Stimulated activated CD4-positive, alpha-beta T cell treated with anti-CD3 and anti-CD28 coated beads, Interleukin-1b, Interleukin-23, amount 100 ng/mL, for 48 hours (primary cell): ENCODE measurements around the gene LOC101059915.
"Not testable (repeated sequence)": the region's sequence is repeated elsewhere in the genome, so short reads cannot be mapped to it uniquely, and the experiment has no call there.

Experiments used
- DNase-seq: peaks from one replicate; pipeline ENCODE4 v3.0.0-alpha.2; 2020

LOC101059915 gene

DNA sequence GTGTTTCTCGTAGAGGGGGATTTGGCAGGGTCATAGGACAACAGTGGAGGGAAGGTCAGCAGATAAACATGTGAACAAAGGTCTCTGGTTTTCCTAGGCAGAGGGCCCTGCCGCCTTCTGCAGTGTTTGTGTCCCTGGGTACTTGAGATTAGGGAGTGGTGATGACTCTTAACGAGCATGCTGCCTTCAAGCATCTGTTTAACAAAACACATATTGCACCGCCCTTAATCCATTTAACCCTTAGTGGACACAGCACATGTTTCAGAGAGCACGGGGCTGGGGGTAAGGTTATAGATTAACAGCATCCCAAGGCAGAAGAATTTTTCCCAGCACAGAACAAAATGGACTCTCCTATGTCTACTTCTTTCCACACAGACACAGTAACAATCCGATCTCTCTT, 22.9 kb upstream of the LOC101059915 start:
- DNase-seq: not testable (repeated sequence)

- DNase-seq: no peak
Measured at GRCh38 chrX:71650333-71650969, 16.9 kb upstream of the LOC101059915 start.

DNA sequence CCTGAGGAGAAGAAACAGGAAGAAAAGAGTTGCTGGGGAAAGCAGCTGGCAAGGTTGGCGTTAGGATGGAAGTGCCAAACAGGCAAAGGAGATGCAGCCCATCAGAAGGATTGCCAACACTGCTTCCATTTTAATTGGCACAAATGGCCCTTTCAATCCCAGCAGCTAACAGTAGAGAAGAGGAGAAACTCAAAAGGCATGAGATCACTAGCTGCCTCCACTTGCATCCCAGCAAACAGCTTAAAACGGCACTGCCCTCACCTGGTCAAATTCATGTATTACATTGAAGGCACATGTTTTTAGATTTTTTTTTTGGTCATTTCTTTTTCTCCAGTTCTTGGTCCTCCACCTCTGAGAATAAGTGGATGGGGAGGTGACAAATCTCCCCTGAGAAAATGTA, 14.9 kb upstream of the LOC101059915 start:
- DNase-seq: peak; percentile 45

GRCh38 chrX:71653344-71653743, 14.0 kb upstream of the LOC101059915 start:
- no peak for DNase-seq

- DNase-seq: no peak
Measured at GRCh38 chrX:71657267-71657666, 10.1 kb upstream of the LOC101059915 start.

DNA sequence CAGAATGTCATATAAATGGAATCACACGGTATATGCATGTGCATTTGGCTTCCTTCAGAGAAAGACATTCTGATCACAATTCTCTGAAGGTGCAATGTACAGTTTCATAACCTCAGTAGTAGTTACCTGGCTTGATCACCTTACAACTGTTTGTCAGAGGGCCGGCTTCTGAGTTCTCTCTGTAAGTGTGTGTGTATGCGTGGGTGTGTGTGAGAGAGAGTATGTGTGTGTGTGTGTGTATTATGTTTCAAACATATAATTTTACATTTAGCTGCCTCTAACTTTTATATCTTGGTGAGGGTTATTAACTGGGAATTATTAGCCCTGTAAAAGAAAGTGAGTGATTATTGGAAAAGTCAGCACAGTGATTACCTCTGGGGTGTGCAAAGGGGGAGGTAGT, 8.0 kb upstream of the LOC101059915 start:
- DNase-seq: no peak

- DNase-seq: no peak
Measured at GRCh38 chrX:71659959-71660358, 7.4 kb upstream of the LOC101059915 start.

- DNase-seq: no peak
Measured at GRCh38 chrX:71660562-71661416, 6.6 kb upstream of the LOC101059915 start.

GRCh38 chrX:71661919-71662318, 5.4 kb upstream of the LOC101059915 start:
- no peak for DNase-seq

DNA sequence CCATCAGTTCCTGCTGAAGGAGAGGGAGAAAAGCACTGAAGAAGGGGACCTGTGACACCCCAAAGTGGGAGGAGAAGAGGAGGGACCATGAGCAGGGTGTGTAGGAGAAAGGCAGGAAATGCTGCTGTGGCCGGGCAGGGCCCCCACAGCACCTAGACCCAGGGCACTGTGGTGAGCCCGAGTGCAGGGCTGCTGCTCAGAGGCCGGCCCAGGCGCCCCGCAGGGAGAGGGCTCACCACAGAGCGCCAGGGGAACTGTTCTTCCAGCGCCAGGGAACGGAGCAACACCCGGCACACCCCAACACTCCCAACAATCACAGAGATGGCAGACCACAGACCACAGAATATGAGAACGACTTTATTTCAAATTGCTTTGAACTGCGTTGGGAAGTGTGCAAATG, 4.7 kb upstream of the LOC101059915 start:
- DNase-seq: not testable (repeated sequence)

- peak; percentile 68 for DNase-seq
Measured at GRCh38 chrX:71663238-71663637, 4.1 kb upstream of the LOC101059915 start.

GRCh38 chrX:71664202-71664601, 3.1 kb upstream of the LOC101059915 start:
- DNase-seq: peak; percentile 12

DNA sequence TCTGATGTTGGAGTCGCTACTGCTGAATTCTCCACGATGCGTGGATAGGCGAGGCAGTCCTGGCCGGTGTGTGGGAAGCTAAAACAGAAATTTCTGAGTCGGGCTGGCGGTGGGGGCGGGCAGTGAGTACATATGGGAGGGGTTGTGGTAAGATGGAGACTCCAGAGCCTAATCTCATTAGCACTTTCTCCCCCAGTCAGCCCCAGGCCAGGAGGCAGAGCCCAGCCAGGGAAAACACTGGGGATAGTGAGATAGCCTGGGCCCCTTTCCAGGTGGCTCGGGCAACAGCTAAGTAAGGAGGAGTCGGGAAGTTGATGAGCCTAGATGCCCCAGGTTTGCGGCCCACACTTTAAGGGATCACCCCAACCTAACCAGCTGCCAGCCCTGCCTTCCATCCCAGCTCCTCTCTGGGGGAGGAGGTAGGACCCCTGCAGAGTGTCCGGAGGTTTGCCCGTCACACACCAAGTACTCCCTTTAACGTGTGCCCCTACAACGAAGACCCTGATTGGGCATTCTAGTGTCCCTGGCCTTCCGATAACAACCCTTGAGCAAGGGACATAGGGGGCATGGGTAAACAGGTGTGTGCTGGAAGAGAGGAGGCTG, 2.4 kb upstream of the LOC101059915 start:
- no peak for DNase-seq

DNA sequence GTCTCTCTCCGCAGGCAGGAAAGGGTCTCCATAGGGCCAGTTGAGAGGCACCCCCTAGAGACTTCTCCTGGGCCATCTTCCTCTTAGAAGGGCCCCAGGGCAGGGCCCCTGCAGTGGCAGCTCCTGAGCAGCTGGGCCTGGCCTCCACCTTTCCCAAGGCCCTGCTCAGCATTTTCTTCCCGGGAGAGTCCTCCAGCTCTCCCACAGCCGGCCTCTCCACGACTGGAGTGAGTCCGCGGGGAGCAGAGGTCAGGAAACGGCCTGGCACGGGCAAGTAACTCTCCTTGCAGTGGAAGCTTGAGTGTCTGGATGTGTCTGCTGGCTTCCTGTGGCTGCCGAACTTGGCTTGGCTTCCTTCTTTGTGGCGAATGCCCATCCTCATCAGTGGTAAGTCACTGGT, 1.6 kb upstream of the LOC101059915 start:
- no peak for DNase-seq

- no peak for DNase-seq
Measured at GRCh38 chrX:71666240-71667223, 814 bp upstream of the LOC101059915 start.

GRCh38 chrX:71668248-71668595, 876 bp downstream of the LOC101059915 start:
- DNase-seq: no peak

DNA sequence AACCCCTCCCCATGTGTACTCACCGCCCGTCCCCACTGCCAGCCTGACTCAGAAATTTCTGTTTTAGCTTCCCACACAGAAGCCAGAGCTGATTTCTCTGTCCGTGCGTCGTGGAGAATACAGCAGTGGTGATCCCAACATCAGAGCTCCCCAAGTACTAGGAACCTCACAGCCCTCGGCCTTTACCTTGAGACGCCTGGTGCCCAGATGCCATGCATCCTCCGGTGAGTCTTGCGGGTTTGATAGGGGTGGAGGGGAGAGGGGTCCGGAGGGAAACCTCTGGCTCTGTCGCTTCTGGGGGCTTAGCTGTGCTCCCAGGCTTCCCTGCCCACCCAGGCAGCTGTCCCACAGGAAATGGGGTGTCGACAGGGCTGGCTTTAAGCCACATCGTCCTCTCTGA, 2.1 kb downstream of the LOC101059915 start:
- DNase-seq: no peak

GRCh38 chrX:71669947-71670346, 2.6 kb downstream of the LOC101059915 start:
- peak; percentile 35 for DNase-seq

DNA sequence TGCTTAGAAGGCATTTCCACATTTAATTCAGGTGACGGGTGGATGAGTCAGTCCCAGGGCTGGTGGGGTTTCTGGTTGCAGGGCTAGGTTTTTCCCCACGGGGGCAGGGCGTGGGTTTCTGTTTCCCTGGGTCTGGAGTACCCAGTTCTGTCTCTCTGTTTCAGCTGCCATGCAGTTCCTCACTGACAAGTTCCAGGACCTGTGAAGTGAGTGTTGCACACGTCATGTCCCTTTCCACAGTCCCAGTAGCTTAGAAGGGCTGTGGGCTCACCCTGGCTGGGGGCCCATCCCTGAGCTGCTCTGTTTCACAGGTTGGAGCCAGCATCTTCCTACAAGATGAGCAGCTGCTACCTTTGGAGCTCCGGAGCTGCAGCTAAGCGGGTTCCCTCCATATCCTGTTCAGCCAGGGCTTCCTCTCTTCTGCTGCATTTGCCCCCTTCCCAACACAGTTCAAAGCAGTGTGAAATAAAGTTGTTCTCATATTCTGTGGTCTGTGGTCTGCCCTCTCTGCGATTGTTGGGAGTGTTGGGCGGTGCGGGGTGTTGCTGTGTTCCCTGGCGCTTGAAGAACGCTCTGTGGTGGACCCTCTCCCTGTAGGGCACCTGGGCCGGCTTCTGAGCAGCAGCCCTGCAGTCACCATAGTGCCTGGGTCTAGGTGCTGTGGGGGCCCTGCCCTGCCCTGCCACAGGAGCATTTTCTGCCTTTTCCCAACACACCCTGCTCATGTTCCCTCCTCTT, 3.9 kb downstream of the LOC101059915 start:
- peak; percentile 68 for DNase-seq

DNA sequence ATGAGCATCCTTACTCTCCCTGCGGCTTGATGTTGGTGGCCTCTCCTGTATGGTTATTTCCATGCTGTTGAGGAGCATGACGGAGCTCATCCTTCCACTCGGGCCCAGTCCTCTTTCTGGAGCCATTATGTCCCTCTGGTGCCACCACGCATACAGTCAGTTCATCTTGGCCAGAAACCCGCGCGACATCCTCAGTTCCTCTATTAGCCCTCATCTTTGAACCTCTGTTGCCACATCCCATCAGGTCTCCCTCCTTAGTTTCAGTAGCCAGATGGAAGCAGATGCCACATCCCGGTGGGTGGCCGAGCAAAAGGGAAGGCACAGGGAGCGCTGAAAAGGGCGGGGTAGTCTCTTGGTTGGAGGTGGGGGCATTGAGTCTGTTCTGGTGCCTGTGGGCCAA, 4.6 kb downstream of the LOC101059915 start:
- no peak for DNase-seq

GRCh38 chrX:71675636-71676035, 8.3 kb downstream of the LOC101059915 start:
- not testable (repeated sequence) for DNase-seq
